Thyroid gland (tissue), 4 donors: ENCODE data around the gene RSPH10B2.
"Not testable (repeated sequence)": the region's sequence is repeated elsewhere in the genome, so short reads cannot be mapped to it uniquely, and the experiment has no call there.

ENCODE experiments used
- POLR2A ChIP-seq, 2 donors: fragments of 450-650 bp; IDR thresholded peaks; one replicate each; pipeline ENCODE4 v1.6.1; 2017; ENCODE audit warnings: antibody characterized with exemption in 2 of 2, mild to moderate bottlenecking in 2 of 2, moderate library complexity in 1 of 2
- TF ChIP-seq, protein P1 (sequence below), 6 experiments: fragments of 200-600 bp in 3 of 6; fragments of 450-650 bp in 3 of 6; sonication (generic) in 3 of 6; IDR thresholded peaks; one replicate each; pipeline ENCODE4 v1.5.1; 2016 to 2019; ENCODE audit warnings: antibody characterized with exemption in 6 of 6, mild to moderate bottlenecking in 2 of 6, inconsistent platforms in 1 of 6, moderate library complexity in 1 of 6

DNA sequence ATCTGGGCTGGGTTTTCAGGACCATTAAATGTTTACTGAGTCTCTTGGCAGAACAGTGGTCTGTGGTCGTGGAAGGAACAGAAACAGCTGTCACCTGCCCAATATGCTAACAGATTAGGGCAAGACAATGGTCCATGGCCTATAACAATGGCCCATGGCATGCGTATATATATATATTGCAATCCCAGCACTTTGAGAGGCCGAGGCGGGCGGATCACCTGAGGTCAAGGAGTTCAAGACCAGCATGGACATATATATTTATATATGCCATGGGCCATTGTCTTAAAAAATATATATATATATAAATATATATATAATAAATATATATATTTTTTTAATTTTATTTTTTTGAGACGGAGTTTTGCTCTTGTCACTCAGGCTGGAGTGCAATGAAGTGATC is 27.7 kb downstream of the RSPH10B2 start:
- TF ChIP-seq, protein P1, sequence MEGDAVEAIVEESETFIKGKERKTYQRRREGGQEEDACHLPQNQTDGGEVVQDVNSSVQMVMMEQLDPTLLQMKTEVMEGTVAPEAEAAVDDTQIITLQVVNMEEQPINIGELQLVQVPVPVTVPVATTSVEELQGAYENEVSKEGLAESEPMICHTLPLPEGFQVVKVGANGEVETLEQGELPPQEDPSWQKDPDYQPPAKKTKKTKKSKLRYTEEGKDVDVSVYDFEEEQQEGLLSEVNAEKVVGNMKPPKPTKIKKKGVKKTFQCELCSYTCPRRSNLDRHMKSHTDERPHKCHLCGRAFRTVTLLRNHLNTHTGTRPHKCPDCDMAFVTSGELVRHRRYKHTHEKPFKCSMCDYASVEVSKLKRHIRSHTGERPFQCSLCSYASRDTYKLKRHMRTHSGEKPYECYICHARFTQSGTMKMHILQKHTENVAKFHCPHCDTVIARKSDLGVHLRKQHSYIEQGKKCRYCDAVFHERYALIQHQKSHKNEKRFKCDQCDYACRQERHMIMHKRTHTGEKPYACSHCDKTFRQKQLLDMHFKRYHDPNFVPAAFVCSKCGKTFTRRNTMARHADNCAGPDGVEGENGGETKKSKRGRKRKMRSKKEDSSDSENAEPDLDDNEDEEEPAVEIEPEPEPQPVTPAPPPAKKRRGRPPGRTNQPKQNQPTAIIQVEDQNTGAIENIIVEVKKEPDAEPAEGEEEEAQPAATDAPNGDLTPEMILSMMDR (IDR thresholded peaks at IDR 0.05), result not testable (repeated sequence)
- TF ChIP-seq POLR2A (IDR thresholded peaks at IDR 0.05), result not testable (repeated sequence)
